Measurements from ENCODE around the gene UBXN6. TPM values are rescaled to one million over a fixed set of nuclear protein-coding genes. Genes with fewer than 3 reads are reported as not detected.

UBXN6 gene
- total RNA-seq, 1 experiment from 2014 or later = 34.1 TPM

- no peaks in the 10 kb centered on the region for H3K4me1 Mint-ChIP-seq
- peaks cover 20 to 61% (median 57%) of the 10 kb centered on the region in 3 experiments; a peak in 6 of 7 replicates for H3K36me3 Mint-ChIP-seq (ENCODE audit: insufficient read depth in 1 of 3, low read depth in 3 of 3)
- H4K20me1 ChIP-seq (ENCODE audit: control insufficient read depth, insufficient read depth, insufficient read length) = no peaks in the 10 kb centered on the region
- H3K9ac ChIP-seq (ENCODE audit: extremely low read depth, insufficient read length, low read length) = no peak overlapping the region
- no peak overlapping the region for H3K14ac ChIP-seq (ENCODE audit: insufficient read depth, low read length)
- H3K18ac ChIP-seq (ENCODE audit: insufficient read length, low read depth, low read length) = no peak overlapping the region
- H3K23me2 ChIP-seq (ENCODE audit: insufficient read length, low read depth, low read length, poor library complexity, severe bottlenecking) = no peaks in the 10 kb centered on the region
- no peak overlapping the region for H2BK12ac ChIP-seq (ENCODE audit: insufficient read length, low read depth, low read length)
- no peak overlapping the region for H2AK5ac ChIP-seq (ENCODE audit: insufficient read length, low read length)
- no peak overlapping the region for H2AFZ ChIP-seq (ENCODE audit: low read length)
- H3K27ac Mint-ChIP-seq = no peak overlapping the region
- H2BK120ac ChIP-seq (ENCODE audit: low read depth, low read length, poor library complexity, severe bottlenecking) = no peak overlapping the region
- no peak for TF ChIP-seq CTCF (conservative IDR thresholded peaks at IDR 0.05)
- H4K91ac ChIP-seq (ENCODE audit: insufficient read length, low read depth, low read length) = no peak overlapping the region
- H3K79me2 ChIP-seq (ENCODE audit: insufficient read depth, low read length) = no peaks in the 10 kb centered on the region
- H4K8ac ChIP-seq (replicated peaks; ENCODE audit: insufficient read length, low read depth, low read length) = no peak overlapping the region
- no peak overlapping the region for H4K5ac ChIP-seq (ENCODE audit: insufficient read length, low read depth, low read length)
- no peak overlapping the region for H3T11ph ChIP-seq (ENCODE audit: low read length)
- H2BK20ac ChIP-seq (ENCODE audit: low read depth, low read length, poor library complexity, severe bottlenecking) = no peak overlapping the region
- no peak overlapping the region for H3K4me2 ChIP-seq (ENCODE audit: insufficient read depth, insufficient read length, low read length)
- H3K27me3 Mint-ChIP-seq (ENCODE audit: low read depth) = peaks cover 5% of the 10 kb centered on the region
- H3K79me1 ChIP-seq (ENCODE audit: insufficient read depth, low read depth, low read length, poor library complexity, severe bottlenecking) = no peaks in the 10 kb centered on the region
- H2BK15ac ChIP-seq (ENCODE audit: low read depth, low read length) = no peak overlapping the region
- H3K9me3 ChIP-seq (ENCODE audit: control insufficient read depth, low read depth, low read length) = no peaks in the 10 kb centered on the region
- WGBS (ENCODE audit: extremely low coverage, insufficient read length, low lambda C conversion rate) = no CpG with 5 or more reads among the region's 25 CpGs
- no peak for DNase-seq
- no peak overlapping the region for H3K23ac ChIP-seq (ENCODE audit: insufficient read length, low read depth, low read length)
- H3K56ac ChIP-seq (ENCODE audit: insufficient read length, low read depth, low read length) = no peak overlapping the region
- no peaks in the 10 kb centered on the region for H3K4me1 ChIP-seq (ENCODE audit: insufficient read depth, low read length)
- no peak overlapping the region for H3K4ac ChIP-seq (ENCODE audit: low read depth, low read length)
- no peak overlapping the region for H3K27ac ChIP-seq (ENCODE audit: insufficient read length, low read depth, low read length)
- no peaks in the 10 kb centered on the region for H3K27me3 ChIP-seq (ENCODE audit: insufficient read depth, low read length)
- no peak overlapping the region for H2BK5ac ChIP-seq (ENCODE audit: insufficient read length, low read length)
- no peaks in the 10 kb centered on the region for H3K9me3 Mint-ChIP-seq
- H3K4me3 Mint-ChIP-seq = no peak overlapping the region
Observed at GRCh38 chr19:4501691-4502090, 44.1 kb upstream of the UBXN6 start.

Measured in H9 (cell line).